Right renal cortex interstitium (tissue), 3 donors: ENCODE results near the gene CARS1. TPM values are rescaled to one million over a fixed set of nuclear protein-coding genes. Genes with fewer than 3 reads are reported as not detected.
A peak's percentile ranks its signal among the peaks of the same experiment; 100 is the strongest.

Experiments
- DNase-seq, 3 donors: peaks; one replicate each; pipeline ENCODE4 v3.0.0-alpha.2; 2013; ENCODE audit warnings: low read depth in 3 of 3, low spot score in 2 of 3
- polyA plus RNA-seq, 3 donors: library from polyadenylated mRNA; unstranded; fragments of 120-200 nt; gene quantifications; one replicate each; pipeline ENCODE4 v1.2.1, GENCODE V29; 2013; ENCODE audit not compliant: insufficient read length in 3 of 3

The CARS1 gene
- polyA plus RNA-seq, 3 donors, result 24.4 to 26.0 (median 24.9) TPM

GRCh38 chr11:2995893-2996554 is 61.2 kb downstream of the CARS1 start:
- no peak for DNase-seq

GRCh38 chr11:2995031-2995561 is 62.1 kb downstream of the CARS1 start:
- no peak for DNase-seq

- no peak for DNase-seq
Measured at GRCh38 chr11:2994336-2994730, 62.9 kb downstream of the CARS1 start.

- no peak for DNase-seq
Measured at GRCh38 chr11:2992997-2993325, 64.3 kb downstream of the CARS1 start.

- peak; percentile 88 to 94 (median 93) for DNase-seq
Measured at GRCh38 chr11:2992234-2992996, 64.8 kb downstream of the CARS1 start, which contains the start of gene NAP1L4. Gene NAP1L4, minus strand, starts transcription at chr11:2992329. Its CDS starts 13,109 bp downstream, at chr11:2979220.

GRCh38 chr11:2991452-2992233 is 65.6 kb downstream of the CARS1 start:
- DNase-seq, result no peak

GRCh38 chr11:2990617-2991451 is 66.4 kb downstream of the CARS1 start:
- no peak for DNase-seq

GRCh38 chr11:2989551-2989950 is 67.7 kb downstream of the CARS1 start:
- DNase-seq, result no peak

GRCh38 chr11:2989006-2989405 is 68.2 kb downstream of the CARS1 start:
- DNase-seq, result no peak

- no peak for DNase-seq
Measured at GRCh38 chr11:2987881-2988861, 69.1 kb downstream of the CARS1 start.

- no peak for DNase-seq
Measured at GRCh38 chr11:2983908-2984307, 73.3 kb downstream of the CARS1 start.

GRCh38 chr11:2982214-2982613 is 75.0 kb downstream of the CARS1 start:
- DNase-seq, result no peak

GRCh38 chr11:2981130-2981529 is 76.1 kb downstream of the CARS1 start:
- DNase-seq, result no peak

GRCh38 chr11:2980168-2980840 is 76.9 kb downstream of the CARS1 start:
- no peak for DNase-seq

GRCh38 chr11:2977113-2977512 is 80.1 kb downstream of the CARS1 start:
- no peak for DNase-seq

- DNase-seq, result no peak
Measured at GRCh38 chr11:2976294-2977063, 80.7 kb downstream of the CARS1 start.

- DNase-seq, result no peak
Measured at GRCh38 chr11:2975594-2975993, 81.6 kb downstream of the CARS1 start.

- DNase-seq, result no peak
Measured at GRCh38 chr11:2974272-2974671, 83.0 kb downstream of the CARS1 start.
